Stimulated activated CD4-positive, alpha-beta T cell treated with anti-CD3 and anti-CD28 coated beads, TNF-alpha, amount 100 ng/mL, for 1 hour (primary cell): ENCODE measurements around the gene ZNF618.

Experiments used
- DNase-seq, 3 donors: peaks; one replicate each; pipeline ENCODE4 v3.0.0-alpha.2; 2020; ENCODE audit warnings: low read depth in 3 of 3, low spot score in 1 of 3

ZNF618 gene

GRCh38 chr9:114055061-114055460 lies 179.0 kb downstream of the ZNF618 start:
- no peak for DNase-seq

- DNase-seq: no peak
Observed at GRCh38 chr9:114055894-114056293, 179.8 kb downstream of the ZNF618 start.

GRCh38 chr9:114056527-114056926 lies 180.4 kb downstream of the ZNF618 start:
- DNase-seq: no peak

GRCh38 chr9:114057161-114057885 lies 181.2 kb downstream of the ZNF618 start:
- no peak for DNase-seq

- no peak for DNase-seq
Observed at GRCh38 chr9:114058688-114059046, 182.6 kb downstream of the ZNF618 start.

- no peak for DNase-seq
Observed at GRCh38 chr9:114059047-114059803, 183.1 kb downstream of the ZNF618 start.

- DNase-seq: no peak
Observed at GRCh38 chr9:114060070-114060469, 184.0 kb downstream of the ZNF618 start.

GRCh38 chr9:114060711-114061110 lies 184.6 kb downstream of the ZNF618 start:
- no peak for DNase-seq

- DNase-seq: no peak
Observed at GRCh38 chr9:114061292-114061691, 185.2 kb downstream of the ZNF618 start.

GRCh38 chr9:114061830-114062474 lies 185.8 kb downstream of the ZNF618 start:
- DNase-seq: no peak

- no peak for DNase-seq
Observed at GRCh38 chr9:114065304-114065703, 189.2 kb downstream of the ZNF618 start.

- no peak for DNase-seq
Observed at GRCh38 chr9:114069476-114070187, 193.5 kb downstream of the ZNF618 start.

GRCh38 chr9:114070188-114071103 lies 194.3 kb downstream of the ZNF618 start:
- no peak for DNase-seq

GRCh38 chr9:114071197-114071795 lies 195.2 kb downstream of the ZNF618 start:
- DNase-seq: no peak

GRCh38 chr9:114072184-114073140 lies 196.4 kb downstream of the ZNF618 start:
- DNase-seq: no peak

- DNase-seq: no peak
Observed at GRCh38 chr9:114075602-114076001, 199.5 kb downstream of the ZNF618 start.

GRCh38 chr9:114076237-114077161 lies 200.4 kb downstream of the ZNF618 start:
- no peak for DNase-seq
